Neural cell (in vitro differentiated cells): ENCODE data around the gene ABCC8. TPM values are rescaled to one million over a fixed set of nuclear protein-coding genes. Genes with fewer than 3 reads are reported as not detected.

Experiments
- H2AFZ ChIP-seq: fragments of 200-600, 300-800 bp; sonication (generic), shearing (Covaris generic); 2 replicates; pipeline ENCODE4 v1.6.0; 2014; ENCODE audit warnings: low read depth, mild to moderate bottlenecking, antibody characterized with exemption, low read length, moderate library complexity
- H3F3A ChIP-seq: fragments of 200-600 bp; shearing (Covaris generic); 2 replicates; pipeline ENCODE4 v1.6.1; 2016; ENCODE audit warnings: mild to moderate bottlenecking, moderate library complexity, mixed read lengths, antibody characterized with exemption, low read length; ENCODE audit not compliant: insufficient read depth, poor library complexity, severe bottlenecking
- H3K27ac ChIP-seq: fragments of 200-600, 300-800 bp; sonication (generic), shearing (Covaris generic); 2 replicates; pipeline ENCODE4 v1.5.1; 2014; ENCODE audit warnings: mild to moderate bottlenecking, low read length, moderate library complexity
- H3K27me3 ChIP-seq: fragments of 300-800, 200-600 bp; sonication (generic), shearing (Covaris generic); 2 replicates; pipeline ENCODE4 v1.6.0; 2014; ENCODE audit warnings: mild to moderate bottlenecking, low read depth, low read length, moderate library complexity; ENCODE audit not compliant: insufficient read depth
- H3K36me3 ChIP-seq: fragments of 300-800, 200-600 bp; sonication (generic), shearing (Covaris generic); 2 replicates; pipeline ENCODE4 v1.5.1; 2014; ENCODE audit warnings: mild to moderate bottlenecking, antibody characterized with exemption, low read length, moderate library complexity; ENCODE audit not compliant: insufficient read depth
- H3K4me2 ChIP-seq: fragments of 300-800, 200-600 bp; sonication (generic), shearing (Covaris generic); 2 replicates; pipeline ENCODE4 v1.6.0; 2014; ENCODE audit warnings: mild to moderate bottlenecking, low read length
- H3K4me3 ChIP-seq: fragments of 300-800, 200-600 bp; sonication (generic), shearing (Covaris generic); 2 replicates; pipeline ENCODE4 v1.5.1; 2014; ENCODE audit warnings: mild to moderate bottlenecking, low read length, moderate library complexity
- H3K79me2 ChIP-seq: fragments of 200-600 bp; shearing (Covaris generic); replicated peaks from 2 replicates; pipeline ENCODE4 v1.6.0; 2014; ENCODE audit warnings: mild to moderate bottlenecking, low read length, moderate library complexity; ENCODE audit not compliant: insufficient read depth
- H3K9ac ChIP-seq: fragments of 300-800, 200-600 bp; sonication (generic), shearing (Covaris generic); 2 replicates; pipeline ENCODE4 v1.6.1; 2016; ENCODE audit warnings: mild to moderate bottlenecking, low read length, mixed read lengths
- H3K9me2 ChIP-seq: fragments of 200-600 bp; shearing (Covaris generic); 2 replicates; pipeline ENCODE4 v1.6.1; 2016; ENCODE audit warnings: mild to moderate bottlenecking, low read length, mixed read lengths; ENCODE audit not compliant: insufficient read depth
- H3K9me3 ChIP-seq: fragments of 200-600, 300-800 bp; sonication (generic), shearing (Covaris generic); 2 replicates; pipeline ENCODE4 v1.6.1; 2016; ENCODE audit warnings: mild to moderate bottlenecking, mixed run types, low read length, moderate library complexity, mixed read lengths
- H4K20me1 ChIP-seq: fragments of 200-600 bp; shearing (Covaris generic); 2 replicates; pipeline ENCODE4 v1.6.1; 2016; ENCODE audit warnings: mild to moderate bottlenecking, mixed run types; ENCODE audit not compliant: insufficient read depth
- CTCF ChIP-seq: fragments of 450-650 bp; IDR thresholded peaks from 2 replicates; pipeline ENCODE4 v1.5.1; 2014; ENCODE audit warnings: antibody characterized with exemption, mild to moderate bottlenecking, moderate library complexity; ENCODE audit not compliant: poor library complexity, severe bottlenecking
- EP300 ChIP-seq: fragments of 450-650 bp; conservative IDR thresholded peaks from 2 replicates; pipeline ENCODE4 v1.6.1; 2014; ENCODE audit warnings: antibody characterized with exemption, mild to moderate bottlenecking, moderate library complexity; ENCODE audit not compliant: poor library complexity, severe bottlenecking
- EZH2 ChIP-seq: fragments of 200-600, 300-800 bp; shearing (Covaris generic), sonication (generic); IDR thresholded peaks from 2 replicates; pipeline ENCODE4 v1.6.1; 2014; ENCODE audit warnings: antibody characterized with exemption, low read length, borderline replicate concordance, mild to moderate bottlenecking; ENCODE audit not compliant: insufficient read depth, poor library complexity, severe bottlenecking
- MXI1 ChIP-seq: fragments of 450-650 bp; conservative IDR thresholded peaks from 2 replicates; pipeline ENCODE4 v1.6.1; 2014; ENCODE audit warnings: antibody characterized with exemption, mild to moderate bottlenecking; ENCODE audit not compliant: poor library complexity, severe bottlenecking
- POLR2AphosphoS5 ChIP-seq: IDR thresholded peaks from 2 replicates; pipeline ENCODE4 v1.6.1; 2012
- RAD21 ChIP-seq: fragments of 450-650 bp; conservative IDR thresholded peaks from 2 replicates; pipeline ENCODE4 v1.6.1; 2014; ENCODE audit warnings: antibody characterized with exemption, mild to moderate bottlenecking, moderate library complexity
- REST ChIP-seq: IDR thresholded peaks from 2 replicates; pipeline ENCODE4 v1.6.1; 2012; ENCODE audit warnings: borderline replicate concordance
- SMC3 ChIP-seq: fragments of 450-650 bp; conservative IDR thresholded peaks from 2 replicates; pipeline ENCODE4 v1.6.1; 2014; ENCODE audit warnings: antibody characterized with exemption, mild to moderate bottlenecking, moderate library complexity; ENCODE audit not compliant: poor library complexity
- TAF1 ChIP-seq: IDR thresholded peaks from 2 replicates; pipeline ENCODE4 v1.6.1; 2012; ENCODE audit warnings: low read depth
- polyA plus RNA-seq: library from polyadenylated mRNA; depleted of rRNA; stranded (reverse); fragments of >200 nt; gene quantifications from 2 replicates; pipeline ENCODE4 v1.2.3, GENCODE V29; 2014

Gene ABCC8
- polyA plus RNA-seq, 1 donor from 2014 or later, result 13.2 TPM

GRCh38 chr11:17389211-17389956 lies 87.3 kb downstream of the ABCC8 start:
- no peak overlapping the region for H2AFZ ChIP-seq
- H3K9ac ChIP-seq, result peak overlapping the region; percentile 69

More at GRCh38 chr11:17389211-17389956, 87.3 kb downstream of the ABCC8 start:
- TF ChIP-seq TAF1 (no peak), POLR2AphosphoS5 (peak; percentile 66), MXI1 (no peak), EP300 (no peak), REST (no peak), CTCF (peak; percentile 74), SMC3 (peak; percentile 52), RAD21 (peak; percentile 45), EZH2 (no peak)
- H3K36me3 ChIP-seq, result no peaks in the 10 kb centered on the region
- no peaks in the 10 kb centered on the region for H3K79me2 ChIP-seq
- no peaks in the 10 kb centered on the region for H4K20me1 ChIP-seq
- no peaks in the 10 kb centered on the region for H3K27me3 ChIP-seq
- no peaks in the 10 kb centered on the region for H3K9me2 ChIP-seq
- no peaks in the 10 kb centered on the region for H3F3A ChIP-seq
- H3K9me3 ChIP-seq, result no peaks in the 10 kb centered on the region
- peak overlapping the region; percentile 72 for H3K4me3 ChIP-seq
- H3K27ac ChIP-seq, result no peak overlapping the region
- H3K4me2 ChIP-seq, result peak overlapping the region; percentile 59
